Fibroblast of lung (primary cell): ENCODE data around the gene GLMN. TPM values are rescaled to one million over a fixed set of nuclear protein-coding genes. Genes with fewer than 3 reads are reported as not detected.

ENCODE experiments used
- DNase-seq, 2 donors: peaks; one replicate each; pipeline versions ENCODE4 v3.0.0 to v3.0.0-alpha.2; 2010; ENCODE audit warnings: low read depth in 2 of 2
- H2AFZ ChIP-seq: 2 replicates; pipeline ENCODE4 v1.5.1; 2012; ENCODE audit warnings: low read length, control low read depth, inconsistent platforms
- H3K27ac ChIP-seq: 2 replicates; pipeline ENCODE4 v1.5.1; 2011; ENCODE audit warnings: low read length, control low read depth; ENCODE audit not compliant: insufficient read depth
- H3K27me3 ChIP-seq: 2 replicates; pipeline ENCODE4 v1.5.1; 2011; ENCODE audit warnings: mild to moderate bottlenecking, low read length; ENCODE audit not compliant: control insufficient read depth, insufficient read depth
- H3K36me3 ChIP-seq: 2 replicates; pipeline ENCODE4 v1.5.1; 2011; ENCODE audit warnings: low read length; ENCODE audit not compliant: control insufficient read depth, insufficient read depth
- H3K4me1 ChIP-seq: 2 replicates; pipeline ENCODE4 v1.5.1; 2011; ENCODE audit warnings: low read length; ENCODE audit not compliant: control insufficient read depth, insufficient read depth; ENCODE audit errors: extremely low read depth
- H3K4me2 ChIP-seq: 2 replicates; pipeline ENCODE4 v1.5.1; 2011; ENCODE audit warnings: low read length, control low read depth; ENCODE audit not compliant: insufficient read depth; ENCODE audit errors: extremely low read depth
- H3K4me3 ChIP-seq, 4 experiments: fragments of 200-600 bp in 1 of 4; sonication (generic) in 1 of 4; replicated peaks in 1 of 4; 2 replicates each; pipeline ENCODE4 v1.5.1; 2011 to 2016; ENCODE audit warnings: low read length in 4 of 4, low read depth in 3 of 4, mild to moderate bottlenecking in 3 of 4, control low read depth in 2 of 4, inconsistent platforms in 1 of 4, mixed read lengths in 1 of 4; ENCODE audit not compliant: insufficient read depth in 1 of 4; ENCODE audit errors: control extremely low read depth in 1 of 4
- H3K79me2 ChIP-seq: 2 replicates; pipeline ENCODE4 v1.5.1; 2012; ENCODE audit warnings: mild to moderate bottlenecking, low read length, inconsistent platforms; ENCODE audit not compliant: control insufficient read depth, insufficient read depth
- H3K9ac ChIP-seq: 2 replicates; pipeline ENCODE4 v1.5.1; 2011; ENCODE audit warnings: mild to moderate bottlenecking, low read length, control low read depth; ENCODE audit not compliant: insufficient read depth
- H3K9me3 ChIP-seq: 2 replicates; pipeline ENCODE4 v1.5.1; 2012; ENCODE audit warnings: low read depth, low read length; ENCODE audit not compliant: control insufficient read depth, insufficient read depth
- H4K20me1 ChIP-seq: 2 replicates; pipeline ENCODE4 v1.5.1; 2011; ENCODE audit warnings: low read length; ENCODE audit not compliant: control insufficient read depth, insufficient read depth; ENCODE audit errors: extremely low read depth
- EZH2 ChIP-seq: IDR thresholded peaks from 2 replicates; pipeline ENCODE4 v1.5.1; 2012; ENCODE audit warnings: low read length, control low read depth, mild to moderate bottlenecking; ENCODE audit errors: missing control alignments
- polyA minus RNA-seq: library from RNA; depleted of rRNA, polyadenylated mRNA; stranded (reverse); fragments of >200 nt; gene quantifications from 2 replicates; pipeline ENCODE4 v1.2.3, GENCODE V29; 2011; ENCODE audit warnings: low replicate concordance
- polyA plus RNA-seq, 2 donors: library from polyadenylated mRNA; depleted of rRNA in 1 of 2; stranded (reverse) in 1 of 2; unstranded in 1 of 2; fragments of >200 nt; gene quantifications; 2 replicates each; pipeline ENCODE4 v1.2.1, GENCODE V29; 2011 to 2012; ENCODE audit warnings: missing spikeins in 1 of 2
- total RNA-seq: library from RNA; depleted of rRNA; stranded (reverse); fragments of >200 nt; gene quantifications from 2 replicates; pipeline ENCODE4 v1.2.1, GENCODE V29; 2014
- TF ChIP-seq, protein P1 (sequence below), 2 donors: IDR thresholded peaks in 1 of 2; conservative IDR thresholded peaks in 1 of 2; 1 replicate in 1 of 2; 2 replicates in 1 of 2; pipeline ENCODE4 v1.5.1; 2011 to 2012; ENCODE audit warnings: low read length in 2 of 2, control low read depth in 1 of 2, inconsistent platforms in 1 of 2, low read depth in 1 of 2, mild to moderate bottlenecking in 1 of 2

Gene GLMN, protein sequence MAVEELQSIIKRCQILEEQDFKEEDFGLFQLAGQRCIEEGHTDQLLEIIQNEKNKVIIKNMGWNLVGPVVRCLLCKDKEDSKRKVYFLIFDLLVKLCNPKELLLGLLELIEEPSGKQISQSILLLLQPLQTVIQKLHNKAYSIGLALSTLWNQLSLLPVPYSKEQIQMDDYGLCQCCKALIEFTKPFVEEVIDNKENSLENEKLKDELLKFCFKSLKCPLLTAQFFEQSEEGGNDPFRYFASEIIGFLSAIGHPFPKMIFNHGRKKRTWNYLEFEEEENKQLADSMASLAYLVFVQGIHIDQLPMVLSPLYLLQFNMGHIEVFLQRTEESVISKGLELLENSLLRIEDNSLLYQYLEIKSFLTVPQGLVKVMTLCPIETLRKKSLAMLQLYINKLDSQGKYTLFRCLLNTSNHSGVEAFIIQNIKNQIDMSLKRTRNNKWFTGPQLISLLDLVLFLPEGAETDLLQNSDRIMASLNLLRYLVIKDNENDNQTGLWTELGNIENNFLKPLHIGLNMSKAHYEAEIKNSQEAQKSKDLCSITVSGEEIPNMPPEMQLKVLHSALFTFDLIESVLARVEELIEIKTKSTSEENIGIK
- total RNA-seq (7.8 and 8.7 TPM in 2 replicates), polyA plus RNA-seq (8.1 and 9.1 TPM in 2 replicates), polyA minus RNA-seq (not detected in 2 replicates)
- polyA plus RNA-seq (2012): 7.7 and 7.9 TPM in 2 replicates

- Histone ChIP-seq H2AFZ (peak within 1 kb of the TSS; percentile 99), H3K79me2 (peaks cover 9% of the 10 kb centered on the region), H3K36me3 (peaks cover 2% of the 10 kb centered on the region), H3K9me3 (no peaks in the 10 kb centered on the region), H4K20me1 (no peaks in the 10 kb centered on the region), H3K27me3 (no peaks in the 10 kb centered on the region), H3K4me2 (peak within 1 kb of the TSS; percentile 94), H3K9ac (peak within 1 kb of the TSS; percentile 86), H3K4me3 (peak within 1 kb of the TSS; percentile 85 to 98 (median 95)), H3K4me1 (no peaks in the 10 kb centered on the region), H3K27ac (peak within 1 kb of the TSS; percentile 94)
- TF ChIP-seq EZH2: no peak
- TF ChIP-seq, protein P1, sequence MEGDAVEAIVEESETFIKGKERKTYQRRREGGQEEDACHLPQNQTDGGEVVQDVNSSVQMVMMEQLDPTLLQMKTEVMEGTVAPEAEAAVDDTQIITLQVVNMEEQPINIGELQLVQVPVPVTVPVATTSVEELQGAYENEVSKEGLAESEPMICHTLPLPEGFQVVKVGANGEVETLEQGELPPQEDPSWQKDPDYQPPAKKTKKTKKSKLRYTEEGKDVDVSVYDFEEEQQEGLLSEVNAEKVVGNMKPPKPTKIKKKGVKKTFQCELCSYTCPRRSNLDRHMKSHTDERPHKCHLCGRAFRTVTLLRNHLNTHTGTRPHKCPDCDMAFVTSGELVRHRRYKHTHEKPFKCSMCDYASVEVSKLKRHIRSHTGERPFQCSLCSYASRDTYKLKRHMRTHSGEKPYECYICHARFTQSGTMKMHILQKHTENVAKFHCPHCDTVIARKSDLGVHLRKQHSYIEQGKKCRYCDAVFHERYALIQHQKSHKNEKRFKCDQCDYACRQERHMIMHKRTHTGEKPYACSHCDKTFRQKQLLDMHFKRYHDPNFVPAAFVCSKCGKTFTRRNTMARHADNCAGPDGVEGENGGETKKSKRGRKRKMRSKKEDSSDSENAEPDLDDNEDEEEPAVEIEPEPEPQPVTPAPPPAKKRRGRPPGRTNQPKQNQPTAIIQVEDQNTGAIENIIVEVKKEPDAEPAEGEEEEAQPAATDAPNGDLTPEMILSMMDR (conservative IDR thresholded peaks at IDR 0.05 in 1 of 2, IDR thresholded peaks at IDR 0.05 in 1 of 2; ENCODE audit: low read depth in 1 of 2, low read length in 2 of 2): peak; percentile 10 to 18
- peak; percentile 81 to 84 for DNase-seq
Observed at GRCh38 chr1:92298573-92299476, at the start of gene GLMN, which contains the start of gene RPAP2. GLMN (minus strand) TSS chr1:92298987; CDS start chr1:92297999, 988 bp downstream. RPAP2 (plus strand) TSS chr1:92299059; CDS start chr1:92299074, 15 bp downstream.

- no peak overlapping the region for H3K4me2 ChIP-seq
- TF ChIP-seq, protein P1 (conservative IDR thresholded peaks at IDR 0.05 in 1 of 2, IDR thresholded peaks at IDR 0.05 in 1 of 2; ENCODE audit: low read depth in 1 of 2, low read length in 2 of 2): no peak
- no peak for TF ChIP-seq EZH2
- no peaks in the 10 kb centered on the region for H3K36me3 ChIP-seq
Observed at GRCh38 chr1:92346866-92347640, 48.3 kb upstream of the GLMN start.

More at GRCh38 chr1:92346866-92347640, 48.3 kb upstream of the GLMN start:
- Histone ChIP-seq H3K4me3 (no peak overlapping the region), H4K20me1 (no peaks in the 10 kb centered on the region), H3K4me1 (no peaks in the 10 kb centered on the region), H3K79me2 (no peaks in the 10 kb centered on the region), H2AFZ (no peak overlapping the region), H3K27me3 (no peaks in the 10 kb centered on the region), H3K9ac (no peak overlapping the region), H3K27ac (no peak overlapping the region), H3K9me3 (no peaks in the 10 kb centered on the region)
- no peak for DNase-seq
